HepG2 (cell line): ENCODE data around the gene SYCP2.

ENCODE experiments used
- ASH2L ChIP-seq: fragments of 300-600, 200-600 bp; sonication (generic); IDR thresholded peaks from 2 replicates; pipeline ENCODE4 v1.7.0; 2017; ENCODE audit warnings: low read depth, mild to moderate bottlenecking, moderate library complexity, mixed read lengths, low read length; ENCODE audit not compliant: insufficient read length
- CHD2 ChIP-seq: IDR thresholded peaks from 2 replicates; pipeline ENCODE4 v1.6.1; 2011; ENCODE audit warnings: low read depth, low read length, improper control_type of control experiment
- POLR2A ChIP-seq, 2 experiments: IDR thresholded peaks; 2 replicates each; pipeline ENCODE4 v1.6.1; 2011; ENCODE audit warnings: low read depth in 2 of 2, low read length in 2 of 2, mild to moderate bottlenecking in 1 of 2, moderate library complexity in 1 of 2; ENCODE audit not compliant: insufficient read depth in 1 of 2
- RBM39 ChIP-seq: fragments of 200-400 bp; formaldehyde crosslinking; IDR thresholded peaks from one replicate; pipeline ENCODE4 v1.6.1; 2018; ENCODE audit warnings: antibody characterized with exemption, mild to moderate bottlenecking, low read depth, low read length; ENCODE audit not compliant: poor library complexity, severe bottlenecking
- SAP130 ChIP-seq: IDR thresholded peaks from 2 replicates; pipeline ENCODE4 v1.6.1; 2016; ENCODE audit warnings: low read depth
- ZNF121 ChIP-seq: sonication (generic); formaldehyde crosslinking; IDR thresholded peaks from 2 replicates; pipeline ENCODE4 v1.5.0; 2020; ENCODE audit warnings: mild to moderate bottlenecking, missing genetic modification reagents
- TF ChIP-seq, protein P1 (sequence below): sonication (generic); formaldehyde crosslinking; IDR thresholded peaks from 2 replicates; pipeline ENCODE4 v1.5.0; 2020; ENCODE audit warnings: mild to moderate bottlenecking, missing genetic modification reagents, moderate library complexity
- TF ChIP-seq, protein P2 (sequence below): sonication (generic); formaldehyde crosslinking; IDR thresholded peaks from 2 replicates; pipeline ENCODE4 v1.5.0; 2020; ENCODE audit warnings: missing genetic modification reagents, mild to moderate bottlenecking, borderline replicate concordance
- TF ChIP-seq, protein P3 (sequence below), 2 experiments: IDR thresholded peaks; 2 replicates each; pipeline ENCODE4 v1.6.1; 2011 to 2012; ENCODE audit warnings: low read length in 2 of 2, borderline replicate concordance in 1 of 2, low read depth in 1 of 2, mild to moderate bottlenecking in 1 of 2, moderate library complexity in 1 of 2
- TF ChIP-seq, protein P4 (sequence below): IDR thresholded peaks from 2 replicates; pipeline ENCODE4 v1.6.1; 2016; ENCODE audit warnings: missing compliant biosample characterization, missing genetic modification reagents, borderline replicate concordance
- TF ChIP-seq, protein P5 (sequence below): IDR thresholded peaks from 2 replicates; pipeline ENCODE4 v1.6.1; 2016; ENCODE audit warnings: missing compliant biosample characterization, missing genetic modification reagents, borderline replicate concordance
- TF ChIP-seq, protein P6 (sequence below): IDR thresholded peaks from 2 replicates; pipeline ENCODE4 v1.6.1; 2012; ENCODE audit warnings: low read length, improper control_type of control experiment

DNA sequence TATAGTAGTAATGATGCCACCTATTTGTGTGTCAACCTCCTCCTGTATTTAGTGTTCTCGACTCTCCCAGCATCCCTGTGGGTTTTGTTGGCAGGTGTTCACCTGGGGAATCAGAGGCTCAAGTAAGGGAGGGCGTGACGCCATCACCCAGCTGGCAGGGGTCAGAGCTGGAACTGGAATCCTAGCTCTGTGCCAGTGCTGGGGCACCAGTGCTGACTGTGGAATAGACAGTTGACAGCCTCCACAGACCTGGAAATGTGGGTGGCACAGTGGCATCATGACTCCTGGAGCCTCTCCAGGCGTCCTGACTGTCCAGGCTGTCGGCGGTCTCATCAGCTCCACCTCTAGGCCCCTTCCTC is 102.8 kb downstream of the SYCP2 start:
- TF ChIP-seq, protein P1, sequence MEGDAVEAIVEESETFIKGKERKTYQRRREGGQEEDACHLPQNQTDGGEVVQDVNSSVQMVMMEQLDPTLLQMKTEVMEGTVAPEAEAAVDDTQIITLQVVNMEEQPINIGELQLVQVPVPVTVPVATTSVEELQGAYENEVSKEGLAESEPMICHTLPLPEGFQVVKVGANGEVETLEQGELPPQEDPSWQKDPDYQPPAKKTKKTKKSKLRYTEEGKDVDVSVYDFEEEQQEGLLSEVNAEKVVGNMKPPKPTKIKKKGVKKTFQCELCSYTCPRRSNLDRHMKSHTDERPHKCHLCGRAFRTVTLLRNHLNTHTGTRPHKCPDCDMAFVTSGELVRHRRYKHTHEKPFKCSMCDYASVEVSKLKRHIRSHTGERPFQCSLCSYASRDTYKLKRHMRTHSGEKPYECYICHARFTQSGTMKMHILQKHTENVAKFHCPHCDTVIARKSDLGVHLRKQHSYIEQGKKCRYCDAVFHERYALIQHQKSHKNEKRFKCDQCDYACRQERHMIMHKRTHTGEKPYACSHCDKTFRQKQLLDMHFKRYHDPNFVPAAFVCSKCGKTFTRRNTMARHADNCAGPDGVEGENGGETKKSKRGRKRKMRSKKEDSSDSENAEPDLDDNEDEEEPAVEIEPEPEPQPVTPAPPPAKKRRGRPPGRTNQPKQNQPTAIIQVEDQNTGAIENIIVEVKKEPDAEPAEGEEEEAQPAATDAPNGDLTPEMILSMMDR = no peak
- TF ChIP-seq, protein P2, sequence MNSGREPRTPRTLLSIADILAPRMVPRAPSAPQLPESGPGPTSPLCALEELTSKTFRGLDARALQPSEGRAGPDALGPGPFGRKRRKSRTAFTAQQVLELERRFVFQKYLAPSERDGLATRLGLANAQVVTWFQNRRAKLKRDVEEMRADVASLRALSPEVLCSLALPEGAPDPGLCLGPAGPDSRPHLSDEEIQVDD (CRISPR knock-in tag) = no peak
- TF ChIP-seq ZNF121 (CRISPR knock-in tag) (no peak), RBM39 (no peak), CHD2 (no peak), POLR2A (IDR thresholded peaks at IDR 0.05; ENCODE audit: insufficient read depth in 1 of 2, low read depth in 2 of 2, low read length in 2 of 2) (no peak), ASH2L (no peak), SAP130 (CRISPR knock-in tag) (no peak)
- TF ChIP-seq, protein P3, sequence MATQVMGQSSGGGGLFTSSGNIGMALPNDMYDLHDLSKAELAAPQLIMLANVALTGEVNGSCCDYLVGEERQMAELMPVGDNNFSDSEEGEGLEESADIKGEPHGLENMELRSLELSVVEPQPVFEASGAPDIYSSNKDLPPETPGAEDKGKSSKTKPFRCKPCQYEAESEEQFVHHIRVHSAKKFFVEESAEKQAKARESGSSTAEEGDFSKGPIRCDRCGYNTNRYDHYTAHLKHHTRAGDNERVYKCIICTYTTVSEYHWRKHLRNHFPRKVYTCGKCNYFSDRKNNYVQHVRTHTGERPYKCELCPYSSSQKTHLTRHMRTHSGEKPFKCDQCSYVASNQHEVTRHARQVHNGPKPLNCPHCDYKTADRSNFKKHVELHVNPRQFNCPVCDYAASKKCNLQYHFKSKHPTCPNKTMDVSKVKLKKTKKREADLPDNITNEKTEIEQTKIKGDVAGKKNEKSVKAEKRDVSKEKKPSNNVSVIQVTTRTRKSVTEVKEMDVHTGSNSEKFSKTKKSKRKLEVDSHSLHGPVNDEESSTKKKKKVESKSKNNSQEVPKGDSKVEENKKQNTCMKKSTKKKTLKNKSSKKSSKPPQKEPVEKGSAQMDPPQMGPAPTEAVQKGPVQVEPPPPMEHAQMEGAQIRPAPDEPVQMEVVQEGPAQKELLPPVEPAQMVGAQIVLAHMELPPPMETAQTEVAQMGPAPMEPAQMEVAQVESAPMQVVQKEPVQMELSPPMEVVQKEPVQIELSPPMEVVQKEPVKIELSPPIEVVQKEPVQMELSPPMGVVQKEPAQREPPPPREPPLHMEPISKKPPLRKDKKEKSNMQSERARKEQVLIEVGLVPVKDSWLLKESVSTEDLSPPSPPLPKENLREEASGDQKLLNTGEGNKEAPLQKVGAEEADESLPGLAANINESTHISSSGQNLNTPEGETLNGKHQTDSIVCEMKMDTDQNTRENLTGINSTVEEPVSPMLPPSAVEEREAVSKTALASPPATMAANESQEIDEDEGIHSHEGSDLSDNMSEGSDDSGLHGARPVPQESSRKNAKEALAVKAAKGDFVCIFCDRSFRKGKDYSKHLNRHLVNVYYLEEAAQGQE (IDR thresholded peaks at IDR 0.05; ENCODE audit: borderline replicate concordance in 1 of 2, low read depth in 1 of 2, low read length in 2 of 2) = no peak
- TF ChIP-seq, protein P4, sequence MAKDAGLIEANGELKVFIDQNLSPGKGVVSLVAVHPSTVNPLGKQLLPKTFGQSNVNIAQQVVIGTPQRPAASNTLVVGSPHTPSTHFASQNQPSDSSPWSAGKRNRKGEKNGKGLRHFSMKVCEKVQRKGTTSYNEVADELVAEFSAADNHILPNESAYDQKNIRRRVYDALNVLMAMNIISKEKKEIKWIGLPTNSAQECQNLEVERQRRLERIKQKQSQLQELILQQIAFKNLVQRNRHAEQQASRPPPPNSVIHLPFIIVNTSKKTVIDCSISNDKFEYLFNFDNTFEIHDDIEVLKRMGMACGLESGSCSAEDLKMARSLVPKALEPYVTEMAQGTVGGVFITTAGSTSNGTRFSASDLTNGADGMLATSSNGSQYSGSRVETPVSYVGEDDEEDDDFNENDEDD (CRISPR knock-in tag) = no peak
- TF ChIP-seq, protein P5, sequence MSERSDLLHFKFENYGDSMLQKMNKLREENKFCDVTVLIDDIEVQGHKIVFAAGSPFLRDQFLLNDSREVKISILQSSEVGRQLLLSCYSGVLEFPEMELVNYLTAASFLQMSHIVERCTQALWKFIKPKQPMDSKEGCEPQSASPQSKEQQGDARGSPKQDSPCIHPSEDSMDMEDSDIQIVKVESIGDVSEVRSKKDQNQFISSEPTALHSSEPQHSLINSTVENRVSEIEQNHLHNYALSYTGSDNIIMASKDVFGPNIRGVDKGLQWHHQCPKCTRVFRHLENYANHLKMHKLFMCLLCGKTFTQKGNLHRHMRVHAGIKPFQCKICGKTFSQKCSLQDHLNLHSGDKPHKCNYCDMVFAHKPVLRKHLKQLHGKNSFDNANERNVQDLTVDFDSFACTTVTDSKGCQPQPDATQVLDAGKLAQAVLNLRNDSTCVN (CRISPR knock-in tag) = no peak
- TF ChIP-seq, protein P6, sequence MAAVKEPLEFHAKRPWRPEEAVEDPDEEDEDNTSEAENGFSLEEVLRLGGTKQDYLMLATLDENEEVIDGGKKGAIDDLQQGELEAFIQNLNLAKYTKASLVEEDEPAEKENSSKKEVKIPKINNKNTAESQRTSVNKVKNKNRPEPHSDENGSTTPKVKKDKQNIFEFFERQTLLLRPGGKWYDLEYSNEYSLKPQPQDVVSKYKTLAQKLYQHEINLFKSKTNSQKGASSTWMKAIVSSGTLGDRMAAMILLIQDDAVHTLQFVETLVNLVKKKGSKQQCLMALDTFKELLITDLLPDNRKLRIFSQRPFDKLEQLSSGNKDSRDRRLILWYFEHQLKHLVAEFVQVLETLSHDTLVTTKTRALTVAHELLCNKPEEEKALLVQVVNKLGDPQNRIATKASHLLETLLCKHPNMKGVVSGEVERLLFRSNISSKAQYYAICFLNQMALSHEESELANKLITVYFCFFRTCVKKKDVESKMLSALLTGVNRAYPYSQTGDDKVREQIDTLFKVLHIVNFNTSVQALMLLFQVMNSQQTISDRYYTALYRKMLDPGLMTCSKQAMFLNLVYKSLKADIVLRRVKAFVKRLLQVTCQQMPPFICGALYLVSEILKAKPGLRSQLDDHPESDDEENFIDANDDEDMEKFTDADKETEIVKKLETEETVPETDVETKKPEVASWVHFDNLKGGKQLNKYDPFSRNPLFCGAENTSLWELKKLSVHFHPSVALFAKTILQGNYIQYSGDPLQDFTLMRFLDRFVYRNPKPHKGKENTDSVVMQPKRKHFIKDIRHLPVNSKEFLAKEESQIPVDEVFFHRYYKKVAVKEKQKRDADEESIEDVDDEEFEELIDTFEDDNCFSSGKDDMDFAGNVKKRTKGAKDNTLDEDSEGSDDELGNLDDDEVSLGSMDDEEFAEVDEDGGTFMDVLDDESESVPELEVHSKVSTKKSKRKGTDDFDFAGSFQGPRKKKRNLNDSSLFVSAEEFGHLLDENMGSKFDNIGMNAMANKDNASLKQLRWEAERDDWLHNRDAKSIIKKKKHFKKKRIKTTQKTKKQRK = no peak
